ENCODE results near the gene SYNPO2.

- no peak for TF ChIP-seq CTCF (conservative IDR thresholded peaks at IDR 0.05 in 1 of 2, IDR thresholded peaks at IDR 0.05 in 1 of 2; ENCODE audit: low read depth in 1 of 2, low read length in 2 of 2)
- no peak for TF ChIP-seq EZH2 (IDR thresholded peaks at IDR 0.05; ENCODE audit: low read length, missing control alignments)
These were observed 129.0 kb downstream of the SYNPO2 start for GRCh38 chr4:119017636-119018035.

Measured in fibroblast of lung (primary cell).